ENCODE results near the gene COL9A1. TPM values are rescaled to one million over a fixed set of nuclear protein-coding genes. Genes with fewer than 3 reads are reported as not detected.

Gene COL9A1
- total RNA-seq, 1 donor from 2014 or later, result 7.8 TPM

- Histone ChIP-seq H3K4me1 (ENCODE audit: control insufficient read depth in 3 of 3, insufficient read depth in 3 of 3, low read length in 3 of 3) (no peaks in the 10 kb centered on the region), H3K27me3 (ENCODE audit: control insufficient read depth in 3 of 3, insufficient read depth in 3 of 3, low read length in 3 of 3) (peaks cover 0 to 3% (median 2%) of the 10 kb centered on the region in 3 donors), H3K9me3 (ENCODE audit: control insufficient read depth in 3 of 3, low read length in 3 of 3) (no peaks in the 10 kb centered on the region), H3K4me3 (ENCODE audit: low read length in 3 of 3) (no peak overlapping the region), H3K36me3 (ENCODE audit: control insufficient read depth in 3 of 3, insufficient read depth in 3 of 3, low read length in 3 of 3) (no peaks in the 10 kb centered on the region), H3K27ac (ENCODE audit: low read depth, low read length) (no peak overlapping the region), H3K9ac (ENCODE audit: low read depth in 1 of 3, low read length in 3 of 3) (no peak overlapping the region)
These were observed 4.8 kb downstream of the COL9A1 start for GRCh38 chr6:70298068-70298467.

- Histone ChIP-seq H3K27me3 (ENCODE audit: control insufficient read depth in 3 of 3, insufficient read depth in 3 of 3, low read length in 3 of 3) (no peaks in the 10 kb centered on the region), H3K4me1 (ENCODE audit: control insufficient read depth in 3 of 3, insufficient read depth in 3 of 3, low read length in 3 of 3) (no peaks in the 10 kb centered on the region), H3K9me3 (ENCODE audit: control insufficient read depth in 3 of 3, low read length in 3 of 3) (no peaks in the 10 kb centered on the region), H3K27ac (ENCODE audit: low read depth, low read length) (no peak overlapping the region), H3K9ac (ENCODE audit: low read depth in 1 of 3, low read length in 3 of 3) (no peak overlapping the region), H3K36me3 (ENCODE audit: control insufficient read depth in 3 of 3, insufficient read depth in 3 of 3, low read length in 3 of 3) (no peaks in the 10 kb centered on the region), H3K4me3 (ENCODE audit: low read length in 3 of 3) (no peak overlapping the region)
These were observed 10.7 kb downstream of the COL9A1 start for GRCh38 chr6:70292193-70292592.

DNA sequence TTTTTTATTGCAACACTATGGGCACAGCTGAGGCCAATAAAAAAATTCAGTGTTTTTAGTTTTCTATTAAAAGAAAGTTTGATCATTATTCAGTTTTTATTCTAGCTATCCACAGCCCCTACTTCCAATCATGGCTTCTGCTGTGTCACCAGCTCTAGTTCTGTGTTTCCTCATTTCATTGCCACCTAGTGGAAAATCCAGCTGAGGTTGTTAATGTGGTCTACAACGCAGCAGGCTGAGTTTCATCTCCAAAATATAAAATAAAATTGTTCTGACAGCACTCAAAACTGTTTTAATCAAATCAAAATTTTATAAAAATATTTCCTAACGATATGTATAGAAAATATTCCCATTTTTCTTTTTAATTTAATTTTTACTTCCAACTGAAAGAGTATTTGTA, 13.6 kb downstream of the COL9A1 start:
- Histone ChIP-seq H3K27me3 (ENCODE audit: control insufficient read depth in 3 of 3, insufficient read depth in 3 of 3, low read length in 3 of 3) (peaks cover 0 to 7% (median 0%) of the 10 kb centered on the region in 3 donors), H3K4me3 (ENCODE audit: low read length in 3 of 3) (no peak overlapping the region)

GRCh38 chr6:70286905-70287304, 16.0 kb downstream of the COL9A1 start:
- no peak overlapping the region for H3K9ac ChIP-seq (ENCODE audit: low read depth in 1 of 3, low read length in 3 of 3)
- no peak overlapping the region for H3K4me3 ChIP-seq (ENCODE audit: low read length in 3 of 3)
- H3K9me3 ChIP-seq (ENCODE audit: control insufficient read depth in 3 of 3, low read length in 3 of 3), result no peaks in the 10 kb centered on the region
- H3K27ac ChIP-seq (ENCODE audit: low read depth, low read length), result no peak overlapping the region
- peaks cover 13 to 25% (median 16%) of the 10 kb centered on the region in 3 donors for H3K27me3 ChIP-seq (ENCODE audit: control insufficient read depth in 3 of 3, insufficient read depth in 3 of 3, low read length in 3 of 3)
- H3K36me3 ChIP-seq (ENCODE audit: control insufficient read depth in 3 of 3, insufficient read depth in 3 of 3, low read length in 3 of 3), result no peaks in the 10 kb centered on the region
- peaks cover 0 to 7% (median 3%) of the 10 kb centered on the region in 3 donors for H3K4me1 ChIP-seq (ENCODE audit: control insufficient read depth in 3 of 3, insufficient read depth in 3 of 3, low read length in 3 of 3)

More for the DNA sequence above, 13.6 kb downstream of the COL9A1 start:
- H3K9ac ChIP-seq (ENCODE audit: low read depth in 1 of 3, low read length in 3 of 3), result no peak overlapping the region
- no peaks in the 10 kb centered on the region for H3K4me1 ChIP-seq (ENCODE audit: control insufficient read depth in 3 of 3, insufficient read depth in 3 of 3, low read length in 3 of 3)
- no peak overlapping the region for H3K27ac ChIP-seq (ENCODE audit: low read depth, low read length)
- no peaks in the 10 kb centered on the region for H3K9me3 ChIP-seq (ENCODE audit: control insufficient read depth in 3 of 3, low read length in 3 of 3)
- no peaks in the 10 kb centered on the region for H3K36me3 ChIP-seq (ENCODE audit: control insufficient read depth in 3 of 3, insufficient read depth in 3 of 3, low read length in 3 of 3)

GRCh38 chr6:70285201-70285600, 17.7 kb downstream of the COL9A1 start:
- Histone ChIP-seq H3K9ac (ENCODE audit: low read depth in 1 of 3, low read length in 3 of 3) (no peak overlapping the region), H3K4me1 (ENCODE audit: control insufficient read depth in 3 of 3, insufficient read depth in 3 of 3, low read length in 3 of 3) (peaks cover 0 to 7% (median 3%) of the 10 kb centered on the region in 3 donors), H3K36me3 (ENCODE audit: control insufficient read depth in 3 of 3, insufficient read depth in 3 of 3, low read length in 3 of 3) (no peaks in the 10 kb centered on the region), H3K9me3 (ENCODE audit: control insufficient read depth in 3 of 3, low read length in 3 of 3) (no peaks in the 10 kb centered on the region), H3K27me3 (ENCODE audit: control insufficient read depth in 3 of 3, insufficient read depth in 3 of 3, low read length in 3 of 3) (peaks cover 20 to 35% (median 26%) of the 10 kb centered on the region in 3 donors), H3K27ac (ENCODE audit: low read depth, low read length) (no peak overlapping the region), H3K4me3 (ENCODE audit: low read length in 3 of 3) (no peak overlapping the region)

- no peak overlapping the region for H3K4me3 ChIP-seq (ENCODE audit: low read length in 3 of 3)
- no peaks in the 10 kb centered on the region for H3K9me3 ChIP-seq (ENCODE audit: control insufficient read depth in 3 of 3, low read length in 3 of 3)
- peaks cover 0 to 7% (median 3%) of the 10 kb centered on the region in 3 donors for H3K4me1 ChIP-seq (ENCODE audit: control insufficient read depth in 3 of 3, insufficient read depth in 3 of 3, low read length in 3 of 3)
- H3K9ac ChIP-seq (ENCODE audit: low read depth in 1 of 3, low read length in 3 of 3), result no peak overlapping the region
- H3K27me3 ChIP-seq (ENCODE audit: control insufficient read depth in 3 of 3, insufficient read depth in 3 of 3, low read length in 3 of 3), result peaks cover 20 to 35% (median 27%) of the 10 kb centered on the region in 3 donors
- no peaks in the 10 kb centered on the region for H3K36me3 ChIP-seq (ENCODE audit: control insufficient read depth in 3 of 3, insufficient read depth in 3 of 3, low read length in 3 of 3)
- H3K27ac ChIP-seq (ENCODE audit: low read depth, low read length), result no peak overlapping the region
These were observed 19.9 kb downstream of the COL9A1 start for GRCh38 chr6:70282919-70283461.

GRCh38 chr6:70282312-70282918, 20.5 kb downstream of the COL9A1 start:
- peaks cover 20 to 35% (median 27%) of the 10 kb centered on the region in 3 donors for H3K27me3 ChIP-seq (ENCODE audit: control insufficient read depth in 3 of 3, insufficient read depth in 3 of 3, low read length in 3 of 3)
- H3K27ac ChIP-seq (ENCODE audit: low read depth, low read length), result no peak overlapping the region
- no peak overlapping the region for H3K4me3 ChIP-seq (ENCODE audit: low read length in 3 of 3)
- peaks cover 0 to 7% (median 3%) of the 10 kb centered on the region in 3 donors for H3K4me1 ChIP-seq (ENCODE audit: control insufficient read depth in 3 of 3, insufficient read depth in 3 of 3, low read length in 3 of 3)
- no peak overlapping the region for H3K9ac ChIP-seq (ENCODE audit: low read depth in 1 of 3, low read length in 3 of 3)
- H3K36me3 ChIP-seq (ENCODE audit: control insufficient read depth in 3 of 3, insufficient read depth in 3 of 3, low read length in 3 of 3), result no peaks in the 10 kb centered on the region
- no peaks in the 10 kb centered on the region for H3K9me3 ChIP-seq (ENCODE audit: control insufficient read depth in 3 of 3, low read length in 3 of 3)

DNA sequence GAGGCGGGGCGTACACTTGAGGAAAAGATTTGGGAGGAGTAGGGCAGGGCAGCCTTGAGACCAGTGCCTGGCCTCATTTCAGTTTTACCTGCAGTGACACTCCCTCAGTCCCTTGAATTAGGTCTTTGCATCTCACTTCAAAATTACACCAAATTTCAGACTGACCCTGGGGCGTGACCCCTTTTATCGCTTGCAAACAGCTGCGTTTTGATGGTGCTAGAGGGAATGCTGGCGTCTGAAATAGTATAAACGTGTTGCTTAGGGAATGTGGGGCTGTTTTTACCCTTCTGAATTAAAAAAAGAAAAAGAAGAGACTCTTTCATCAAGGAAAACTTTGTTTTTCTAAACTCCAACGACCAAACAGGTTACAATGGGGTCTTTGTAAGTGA, 21.0 kb downstream of the COL9A1 start:
- Histone ChIP-seq H3K4me1 (ENCODE audit: control insufficient read depth in 3 of 3, insufficient read depth in 3 of 3, low read length in 3 of 3) (peaks cover 0 to 7% (median 3%) of the 10 kb centered on the region in 3 donors), H3K4me3 (ENCODE audit: low read length in 3 of 3) (no peak overlapping the region), H3K9me3 (ENCODE audit: control insufficient read depth in 3 of 3, low read length in 3 of 3) (no peaks in the 10 kb centered on the region), H3K36me3 (ENCODE audit: control insufficient read depth in 3 of 3, insufficient read depth in 3 of 3, low read length in 3 of 3) (no peaks in the 10 kb centered on the region), H3K27ac (ENCODE audit: low read depth, low read length) (no peak overlapping the region), H3K27me3 (ENCODE audit: control insufficient read depth in 3 of 3, insufficient read depth in 3 of 3, low read length in 3 of 3) (peaks cover 20 to 35% (median 27%) of the 10 kb centered on the region in 3 donors), H3K9ac (ENCODE audit: low read depth in 1 of 3, low read length in 3 of 3) (no peak overlapping the region)

- no peak overlapping the region for H3K9ac ChIP-seq (ENCODE audit: low read depth in 1 of 3, low read length in 3 of 3)
- no peaks in the 10 kb centered on the region for H3K9me3 ChIP-seq (ENCODE audit: control insufficient read depth in 3 of 3, low read length in 3 of 3)
- H3K27ac ChIP-seq (ENCODE audit: low read depth, low read length), result no peak overlapping the region
- H3K27me3 ChIP-seq (ENCODE audit: control insufficient read depth in 3 of 3, insufficient read depth in 3 of 3, low read length in 3 of 3), result peaks cover 20 to 28% (median 27%) of the 10 kb centered on the region in 3 donors
- H3K4me1 ChIP-seq (ENCODE audit: control insufficient read depth in 3 of 3, insufficient read depth in 3 of 3, low read length in 3 of 3), result peaks cover 0 to 7% (median 3%) of the 10 kb centered on the region in 3 donors
- H3K4me3 ChIP-seq (ENCODE audit: low read length in 3 of 3), result no peak overlapping the region
- no peaks in the 10 kb centered on the region for H3K36me3 ChIP-seq (ENCODE audit: control insufficient read depth in 3 of 3, insufficient read depth in 3 of 3, low read length in 3 of 3)
These were observed 22.5 kb downstream of the COL9A1 start for GRCh38 chr6:70280400-70280853.

DNA sequence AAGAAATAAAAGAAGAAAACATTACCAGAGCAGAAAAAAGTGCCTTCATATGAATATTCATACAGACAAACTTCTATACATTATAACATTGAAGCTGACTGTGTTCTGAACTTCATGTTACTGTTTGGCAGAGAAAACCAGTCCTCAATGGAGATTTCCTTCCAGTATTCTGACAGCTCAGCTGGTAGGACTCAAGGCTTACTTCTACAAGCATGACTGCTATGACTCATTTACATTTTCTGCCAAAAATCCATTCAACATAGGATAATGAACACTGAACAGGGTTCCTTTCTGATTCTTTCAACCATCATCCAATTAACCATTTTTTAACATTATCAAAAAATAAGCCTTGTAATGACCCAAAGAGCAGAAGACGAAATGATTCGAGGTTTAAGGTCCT, 25.4 kb downstream of the COL9A1 start:
- H3K27ac ChIP-seq (ENCODE audit: low read depth, low read length), result no peak overlapping the region
- H3K9ac ChIP-seq (ENCODE audit: low read depth in 1 of 3, low read length in 3 of 3), result no peak overlapping the region
- no peak overlapping the region for H3K4me3 ChIP-seq (ENCODE audit: low read length in 3 of 3)
- peaks cover 0 to under 1% (median 0%) of the 10 kb centered on the region in 3 donors for H3K4me1 ChIP-seq (ENCODE audit: control insufficient read depth in 3 of 3, insufficient read depth in 3 of 3, low read length in 3 of 3)
- no peaks in the 10 kb centered on the region for H3K9me3 ChIP-seq (ENCODE audit: control insufficient read depth in 3 of 3, low read length in 3 of 3)
- peaks cover 8 to 15% (median 15%) of the 10 kb centered on the region in 3 donors for H3K27me3 ChIP-seq (ENCODE audit: control insufficient read depth in 3 of 3, insufficient read depth in 3 of 3, low read length in 3 of 3)
- no peaks in the 10 kb centered on the region for H3K36me3 ChIP-seq (ENCODE audit: control insufficient read depth in 3 of 3, insufficient read depth in 3 of 3, low read length in 3 of 3)

All from skeletal muscle tissue (tissue), 4 donors.